ENCODE data around the gene BCL6.

Gene BCL6

GRCh38 chr3:187745201-187746058, at the start of gene BCL6:
BCL6 (minus strand) TSS chr3:187745468; CDS start chr3:187733693, 11,775 bp downstream.
- peak; percentile 83 to 88 for DNase-seq

GRCh38 chr3:187794731-187795130, 49.5 kb upstream of the BCL6 start:
- DNase-seq = no peak

- no peak for DNase-seq
Measured at GRCh38 chr3:187793618-187794017, 48.4 kb upstream of the BCL6 start.

- DNase-seq = no peak
Measured at GRCh38 chr3:187792521-187792920, 47.3 kb upstream of the BCL6 start.

- DNase-seq = no peak
Measured at GRCh38 chr3:187789872-187790271, 44.6 kb upstream of the BCL6 start.

- DNase-seq = no peak
Measured at GRCh38 chr3:187788984-187789857, 44.0 kb upstream of the BCL6 start.

GRCh38 chr3:187783098-187783497, 37.8 kb upstream of the BCL6 start:
- no peak for DNase-seq

- DNase-seq = no peak
Measured at GRCh38 chr3:187782006-187782405, 36.7 kb upstream of the BCL6 start.

- DNase-seq = no peak
Measured at GRCh38 chr3:187781001-187781400, 35.7 kb upstream of the BCL6 start.

- no peak for DNase-seq
Measured at GRCh38 chr3:187778726-187779125, 33.5 kb upstream of the BCL6 start.

GRCh38 chr3:187777331-187777941, 32.2 kb upstream of the BCL6 start:
- DNase-seq = peak; percentile 37 to 50

GRCh38 chr3:187775549-187775948, 30.3 kb upstream of the BCL6 start:
- no peak for DNase-seq

- no peak for DNase-seq
Measured at GRCh38 chr3:187774185-187774789, 29.0 kb upstream of the BCL6 start.

GRCh38 chr3:187773233-187774184, 28.2 kb upstream of the BCL6 start:
- DNase-seq = no peak

GRCh38 chr3:187770224-187770623, 25.0 kb upstream of the BCL6 start:
- no peak for DNase-seq

GRCh38 chr3:187769771-187770170, 24.5 kb upstream of the BCL6 start:
- DNase-seq = no peak

GRCh38 chr3:187767266-187768012, 22.2 kb upstream of the BCL6 start:
- DNase-seq = no peak

- no peak for DNase-seq
Measured at GRCh38 chr3:187765342-187765741, 20.1 kb upstream of the BCL6 start.

- no peak for DNase-seq
Measured at GRCh38 chr3:187763850-187764648, 18.8 kb upstream of the BCL6 start.

GRCh38 chr3:187762792-187763191, 17.5 kb upstream of the BCL6 start:
- DNase-seq = no peak

Data from activated CD4-positive, alpha-beta T cell treated with anti-CD3 and anti-CD28 coated beads, Interleukin-2, amount 50 U/mL, for 48 hours (primary cell).